GM23338 (cell line): ENCODE measurements around the gene ZNF383. TPM values are rescaled to one million over a fixed set of nuclear protein-coding genes. Genes with fewer than 3 reads are reported as not detected.
A peak's percentile ranks its signal among the peaks of the same experiment; 100 is the strongest.
"Not testable (repeated sequence)": the region's sequence is repeated elsewhere in the genome, so short reads cannot be mapped to it uniquely, and the experiment has no call there.

ENCODE experiments used
- ATAC-seq: fragments of 200-7000 bp; cut with Tn5 transposase; 3 replicates; pipeline ENCODE4 v1.9.1; 2020
- DNase-seq: peaks from one replicate; pipeline ENCODE4 v3.0.0-alpha.2; 2015; ENCODE audit warnings: low spot score
- H2AFZ ChIP-seq: fragments of 200-600 bp; sonication (generic); 2 replicates; pipeline ENCODE4 v1.8.0; 2016; ENCODE audit warnings: antibody characterized with exemption, mild to moderate bottlenecking, moderate library complexity
- H3F3A ChIP-seq: fragments of 200-600 bp; sonication (generic); replicated peaks from 2 replicates; pipeline ENCODE4 v1.8.0; 2017; ENCODE audit warnings: antibody characterized with exemption, mixed run types, low read depth
- H3K27ac ChIP-seq: fragments of 200-600 bp; sonication (generic); 2 replicates; pipeline ENCODE4 v1.6.1; 2016; ENCODE audit warnings: low read depth
- H3K27me3 ChIP-seq: fragments of 200-600 bp; sonication (generic); 2 replicates; pipeline ENCODE4 v1.8.0; 2016; ENCODE audit warnings: mild to moderate bottlenecking, mixed run types, moderate library complexity; ENCODE audit not compliant: insufficient read depth
- H3K36me3 ChIP-seq: fragments of 200-600 bp; sonication (generic); 2 replicates; pipeline ENCODE4 v1.8.0; 2016; ENCODE audit warnings: mild to moderate bottlenecking; ENCODE audit not compliant: insufficient read depth
- H3K4me1 ChIP-seq: fragments of 200-600 bp; sonication (generic); 2 replicates; pipeline ENCODE4 v1.8.0; 2016; ENCODE audit warnings: mild to moderate bottlenecking, moderate library complexity; ENCODE audit not compliant: insufficient read depth
- H3K4me2 ChIP-seq: fragments of 200-600 bp; sonication (generic); 2 replicates; pipeline ENCODE4 v1.7.1; 2017; ENCODE audit warnings: mixed run types
- H3K4me3 ChIP-seq: fragments of 200-600 bp; sonication (generic); 2 replicates; pipeline ENCODE4 v1.6.1; 2016; ENCODE audit warnings: mixed run types
- H3K79me2 ChIP-seq: fragments of 200-600 bp; sonication (generic); replicated peaks from 2 replicates; pipeline ENCODE4 v1.8.0; 2017; ENCODE audit warnings: mild to moderate bottlenecking; ENCODE audit not compliant: insufficient read depth
- H3K9me2 ChIP-seq: fragments of 200-600 bp; sonication (generic); 2 replicates; pipeline ENCODE4 v1.8.0; 2017; ENCODE audit not compliant: insufficient read depth
- H4K20me1 ChIP-seq: fragments of 200-600 bp; sonication (generic); replicated peaks from 2 replicates; pipeline ENCODE4 v1.8.0; 2017; ENCODE audit warnings: mild to moderate bottlenecking; ENCODE audit not compliant: insufficient read depth
- H3K27ac Mint-ChIP-seq: 2 replicates; pipeline ENCODE4 v1.8.0; 2020; ENCODE audit warnings: inconsistent platforms, mild to moderate bottlenecking, moderate library complexity, mixed read lengths
- H3K27me3 Mint-ChIP-seq: 3 replicates; pipeline ENCODE4 v1.8.0; 2022; ENCODE audit warnings: low read depth, mild to moderate bottlenecking, moderate library complexity, mixed read lengths, inconsistent platforms; ENCODE audit not compliant: insufficient read depth, poor library complexity
- H3K36me3 Mint-ChIP-seq: 3 replicates; pipeline ENCODE4 v1.8.0; 2021; ENCODE audit warnings: low read depth, mild to moderate bottlenecking, inconsistent platforms, moderate library complexity, mixed read lengths
- H3K4me1 Mint-ChIP-seq: 3 replicates; pipeline ENCODE4 v1.8.0; 2020; ENCODE audit warnings: mild to moderate bottlenecking, inconsistent platforms, mixed read lengths
- H3K4me3 Mint-ChIP-seq: 3 replicates; pipeline ENCODE4 v1.8.0; 2021; ENCODE audit warnings: moderate library complexity, mild to moderate bottlenecking, inconsistent platforms, mixed read lengths
- H3K9me3 Mint-ChIP-seq: 3 replicates; pipeline ENCODE4 v1.8.0; 2020; ENCODE audit warnings: moderate library complexity, mild to moderate bottlenecking, inconsistent platforms, mixed read lengths
- ETS1 ChIP-seq: IDR thresholded peaks from 2 replicates; pipeline ENCODE4 v1.6.1; 2016; ENCODE audit warnings: antibody characterized with exemption
- EZH2phosphoT487 ChIP-seq: fragments of 200-600 bp; sonication (generic); IDR thresholded peaks from one replicate; pipeline ENCODE4 v1.8.1; 2018; ENCODE audit warnings: antibody characterized with exemption; ENCODE audit not compliant: unreplicated experiment
- JUNB ChIP-seq: IDR thresholded peaks from one replicate; pipeline ENCODE4 v1.6.1; 2016; ENCODE audit warnings: antibody characterized with exemption; ENCODE audit not compliant: unreplicated experiment
- ZNF462 ChIP-seq: fragments of 250-450 bp; sonication (Bioruptor Pico); IDR thresholded peaks from 2 replicates; pipeline ENCODE4 v1.5.0; 2020; ENCODE audit warnings: mild to moderate bottlenecking, moderate library complexity
- polyA plus RNA-seq: library from polyadenylated mRNA; unstranded; fragments of >200 nt; fragmentation: Nextera tagmentation; extraction: Ambion mirVana; gene quantifications from 2 replicates; pipeline ENCODE4 v1.2.1, GENCODE V29; 2016
- total RNA-seq: library from RNA; depleted of rRNA; stranded (reverse); fragments of >200 nt; shearing (Covaris generic); gene quantifications from 2 replicates; pipeline ENCODE4 v1.2.3, GENCODE V29; 2014
- TF ChIP-seq, protein P1 (sequence below): IDR thresholded peaks from one replicate; pipeline ENCODE4 v1.6.1; 2018; ENCODE audit warnings: antibody characterized with exemption; ENCODE audit not compliant: unreplicated experiment

ZNF383 gene
- total and polyA plus RNA-seq, 2 experiments from 2014 or later: 3.1 to 6.7 TPM

GRCh38 chr19:37251308-37252229, 33.6 kb downstream of the ZNF383 start (continued):
- TF ChIP-seq ZNF462 (CRISPR knock-in tag): no peak
- TF ChIP-seq, protein P1, sequence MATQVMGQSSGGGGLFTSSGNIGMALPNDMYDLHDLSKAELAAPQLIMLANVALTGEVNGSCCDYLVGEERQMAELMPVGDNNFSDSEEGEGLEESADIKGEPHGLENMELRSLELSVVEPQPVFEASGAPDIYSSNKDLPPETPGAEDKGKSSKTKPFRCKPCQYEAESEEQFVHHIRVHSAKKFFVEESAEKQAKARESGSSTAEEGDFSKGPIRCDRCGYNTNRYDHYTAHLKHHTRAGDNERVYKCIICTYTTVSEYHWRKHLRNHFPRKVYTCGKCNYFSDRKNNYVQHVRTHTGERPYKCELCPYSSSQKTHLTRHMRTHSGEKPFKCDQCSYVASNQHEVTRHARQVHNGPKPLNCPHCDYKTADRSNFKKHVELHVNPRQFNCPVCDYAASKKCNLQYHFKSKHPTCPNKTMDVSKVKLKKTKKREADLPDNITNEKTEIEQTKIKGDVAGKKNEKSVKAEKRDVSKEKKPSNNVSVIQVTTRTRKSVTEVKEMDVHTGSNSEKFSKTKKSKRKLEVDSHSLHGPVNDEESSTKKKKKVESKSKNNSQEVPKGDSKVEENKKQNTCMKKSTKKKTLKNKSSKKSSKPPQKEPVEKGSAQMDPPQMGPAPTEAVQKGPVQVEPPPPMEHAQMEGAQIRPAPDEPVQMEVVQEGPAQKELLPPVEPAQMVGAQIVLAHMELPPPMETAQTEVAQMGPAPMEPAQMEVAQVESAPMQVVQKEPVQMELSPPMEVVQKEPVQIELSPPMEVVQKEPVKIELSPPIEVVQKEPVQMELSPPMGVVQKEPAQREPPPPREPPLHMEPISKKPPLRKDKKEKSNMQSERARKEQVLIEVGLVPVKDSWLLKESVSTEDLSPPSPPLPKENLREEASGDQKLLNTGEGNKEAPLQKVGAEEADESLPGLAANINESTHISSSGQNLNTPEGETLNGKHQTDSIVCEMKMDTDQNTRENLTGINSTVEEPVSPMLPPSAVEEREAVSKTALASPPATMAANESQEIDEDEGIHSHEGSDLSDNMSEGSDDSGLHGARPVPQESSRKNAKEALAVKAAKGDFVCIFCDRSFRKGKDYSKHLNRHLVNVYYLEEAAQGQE: no peak
- TF ChIP-seq EZH2phosphoT487: no peak
- no peak for TF ChIP-seq ETS1
- no peak for TF ChIP-seq JUNB

- H3K27me3 ChIP-seq, H3K27ac Mint-ChIP-seq, H3K4me3 Mint-ChIP-seq, H3K27me3 Mint-ChIP-seq, H3K79me2 ChIP-seq, H3K9me2 ChIP-seq, H3K4me1 ChIP-seq, H3K27ac ChIP-seq, H3K36me3 ChIP-seq, H3F3A ChIP-seq, H3K4me3 ChIP-seq, DNase-seq, H2AFZ ChIP-seq, H3K4me1 Mint-ChIP-seq, H4K20me1 ChIP-seq, H3K4me2 ChIP-seq: not testable (repeated sequence)
- peak; percentile 61 for ATAC-seq
- Mint-ChIP-seq H3K9me3 (peaks cover 50% of the 10 kb centered on the region), H3K36me3 (peaks cover 37% of the 10 kb centered on the region)
Measured at GRCh38 chr19:37263028-37263427, 45.0 kb downstream of the ZNF383 start.

- H3K9me3 Mint-ChIP-seq: peaks cover 31% of the 10 kb centered on the region
- not testable (repeated sequence) for H4K20me1 ChIP-seq, H2AFZ ChIP-seq, H3K4me2 ChIP-seq, H3K27me3 Mint-ChIP-seq, H3K27ac ChIP-seq, H3K27ac Mint-ChIP-seq, H3K79me2 ChIP-seq, H3K9me2 ChIP-seq, H3K4me1 ChIP-seq, DNase-seq, H3F3A ChIP-seq, H3K36me3 ChIP-seq, H3K27me3 ChIP-seq, H3K4me3 ChIP-seq, H3K4me1 Mint-ChIP-seq, H3K4me3 Mint-ChIP-seq
- ATAC-seq: peak; percentile 54
- H3K36me3 Mint-ChIP-seq: peaks cover 25% of the 10 kb centered on the region
Measured at GRCh38 chr19:37267005-37267404, 49.0 kb downstream of the ZNF383 start.
